DND-41 (cell line): ENCODE results near the gene SEC31B.

Experiments used
- EZH2 ChIP-seq: IDR thresholded peaks from 3 replicates; pipeline ENCODE4 v1.6.1; 2012; ENCODE audit warnings: borderline replicate concordance, low read depth, mild to moderate bottlenecking, moderate library complexity, low read length, inconsistent platforms; ENCODE audit not compliant: severe bottlenecking
- TF ChIP-seq, protein P1 (sequence below): IDR thresholded peaks from 2 replicates; pipeline ENCODE4 v1.5.1; 2012; ENCODE audit warnings: borderline replicate concordance, low read length, moderate library complexity, mild to moderate bottlenecking; ENCODE audit not compliant: poor library complexity, severe bottlenecking; ENCODE audit errors: extremely low read depth

DNA sequence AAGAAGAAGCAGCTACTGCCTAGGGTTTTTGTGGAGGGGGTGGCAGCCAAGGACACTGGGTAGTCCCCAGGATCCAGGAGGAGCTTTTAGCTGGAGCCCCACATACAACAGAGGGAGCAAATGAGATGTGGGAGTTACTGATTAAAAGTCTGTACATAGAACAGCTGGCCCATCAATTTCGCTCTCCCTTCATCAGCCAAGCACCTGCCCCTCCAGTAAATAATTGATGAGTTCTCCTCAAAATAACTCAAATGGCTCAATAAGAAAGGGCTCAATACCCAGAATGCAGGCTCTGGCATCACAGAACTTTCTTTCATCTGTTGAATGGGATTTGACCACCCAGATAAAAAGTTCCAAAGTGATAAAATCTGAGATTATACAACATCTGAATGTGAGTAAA is 72.0 kb downstream of the SEC31B start:
- TF ChIP-seq EZH2 = no peak
- TF ChIP-seq, protein P1, sequence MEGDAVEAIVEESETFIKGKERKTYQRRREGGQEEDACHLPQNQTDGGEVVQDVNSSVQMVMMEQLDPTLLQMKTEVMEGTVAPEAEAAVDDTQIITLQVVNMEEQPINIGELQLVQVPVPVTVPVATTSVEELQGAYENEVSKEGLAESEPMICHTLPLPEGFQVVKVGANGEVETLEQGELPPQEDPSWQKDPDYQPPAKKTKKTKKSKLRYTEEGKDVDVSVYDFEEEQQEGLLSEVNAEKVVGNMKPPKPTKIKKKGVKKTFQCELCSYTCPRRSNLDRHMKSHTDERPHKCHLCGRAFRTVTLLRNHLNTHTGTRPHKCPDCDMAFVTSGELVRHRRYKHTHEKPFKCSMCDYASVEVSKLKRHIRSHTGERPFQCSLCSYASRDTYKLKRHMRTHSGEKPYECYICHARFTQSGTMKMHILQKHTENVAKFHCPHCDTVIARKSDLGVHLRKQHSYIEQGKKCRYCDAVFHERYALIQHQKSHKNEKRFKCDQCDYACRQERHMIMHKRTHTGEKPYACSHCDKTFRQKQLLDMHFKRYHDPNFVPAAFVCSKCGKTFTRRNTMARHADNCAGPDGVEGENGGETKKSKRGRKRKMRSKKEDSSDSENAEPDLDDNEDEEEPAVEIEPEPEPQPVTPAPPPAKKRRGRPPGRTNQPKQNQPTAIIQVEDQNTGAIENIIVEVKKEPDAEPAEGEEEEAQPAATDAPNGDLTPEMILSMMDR = no peak
